BE2C (cell line): ENCODE results near the gene POLR3A.

Experiments used
- DNase-seq: peaks from one replicate; pipeline ENCODE4 v3.0.0-alpha.2; 2020
- H3K27me3 ChIP-seq: fragments of 250-450 bp; sonication (Bioruptor Pico); 2 replicates; pipeline ENCODE4 v1.5.1; 2020; ENCODE audit warnings: mild to moderate bottlenecking
- H3K36me3 ChIP-seq: fragments of 250-450 bp; sonication (Bioruptor Pico); 2 replicates; pipeline ENCODE4 v1.5.1; 2020; ENCODE audit warnings: mild to moderate bottlenecking
- H3K4me1 ChIP-seq: fragments of 250-450 bp; sonication (Bioruptor Pico); 2 replicates; pipeline ENCODE4 v1.5.1; 2020
- H3K4me3 ChIP-seq: 2 replicates; pipeline ENCODE4 v1.5.1; 2011; ENCODE audit warnings: low read depth, low read length
- H3K9me3 ChIP-seq: fragments of 250-450 bp; sonication (Bioruptor Pico); 2 replicates; pipeline ENCODE4 v1.5.1; 2020
- CTCF ChIP-seq: IDR thresholded peaks from 2 replicates; pipeline ENCODE4 v1.5.1; 2012; ENCODE audit warnings: mild to moderate bottlenecking, low read depth, low read length

Gene POLR3A

DNA sequence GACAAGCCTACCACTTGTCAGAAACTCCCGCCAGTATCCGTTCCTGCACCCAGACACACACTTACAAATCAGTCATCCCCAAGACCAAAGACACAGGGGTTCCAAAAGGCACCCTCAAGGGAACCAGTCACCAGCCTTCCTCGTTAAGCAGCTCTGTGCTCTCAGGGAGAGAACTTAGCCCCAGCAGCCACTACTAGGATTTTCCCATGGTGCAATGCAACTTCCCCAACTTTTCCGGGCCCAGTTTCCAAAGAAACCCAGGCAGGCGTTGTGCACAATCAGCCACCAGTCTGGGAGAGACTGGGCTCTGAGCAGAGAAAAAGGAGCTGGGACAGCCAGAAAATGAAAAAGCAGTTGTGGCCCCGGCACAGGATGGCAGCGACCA is 103.9 kb downstream of the POLR3A start:
- Histone ChIP-seq H3K27me3 (no peaks in the 10 kb centered on the region), H3K4me1 (peaks cover 2% of the 10 kb centered on the region; the same call in 1 of the 2 replicates), H3K36me3 (no peaks in the 10 kb centered on the region), H3K4me3 (peak overlapping the region; percentile 76), H3K9me3 (no peaks in the 10 kb centered on the region)
- no peak for DNase-seq
- no peak for TF ChIP-seq CTCF

DNA sequence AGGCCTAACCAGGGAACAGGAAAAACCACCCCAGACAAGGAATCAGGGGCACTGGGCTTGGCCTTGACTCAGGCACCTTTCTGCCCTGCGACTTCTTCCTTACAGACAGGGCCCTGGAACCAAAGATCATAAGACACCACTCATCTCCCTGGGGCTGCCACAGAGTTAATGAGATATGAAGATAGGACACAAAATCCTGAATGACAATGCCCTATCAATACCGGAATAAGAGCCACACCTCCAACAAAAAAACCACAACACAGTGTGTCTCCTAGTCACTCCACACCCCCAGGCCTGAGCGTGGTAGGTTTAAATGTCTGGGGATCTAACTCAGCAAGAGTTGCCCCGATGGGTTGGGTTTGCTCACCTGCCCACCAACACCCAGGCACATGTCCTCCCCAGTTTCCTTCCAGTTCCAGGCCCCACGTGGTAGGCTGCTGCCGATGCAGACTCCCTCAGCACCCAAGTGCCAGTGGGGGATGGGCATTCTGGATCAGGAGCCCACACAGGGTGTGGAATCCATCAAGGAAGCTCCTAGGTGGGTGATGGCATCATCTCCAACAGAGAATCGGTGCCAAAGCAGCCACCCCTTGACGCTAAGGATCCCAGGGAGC is 106.6 kb downstream of the POLR3A start:
- Histone ChIP-seq H3K4me3 (no peak overlapping the region), H3K9me3 (no peaks in the 10 kb centered on the region), H3K4me1 (peaks cover 3% of the 10 kb centered on the region; the same call in 1 of the 2 replicates), H3K27me3 (no peaks in the 10 kb centered on the region), H3K36me3 (no peaks in the 10 kb centered on the region)
- DNase-seq: no peak
- no peak for TF ChIP-seq CTCF

DNA sequence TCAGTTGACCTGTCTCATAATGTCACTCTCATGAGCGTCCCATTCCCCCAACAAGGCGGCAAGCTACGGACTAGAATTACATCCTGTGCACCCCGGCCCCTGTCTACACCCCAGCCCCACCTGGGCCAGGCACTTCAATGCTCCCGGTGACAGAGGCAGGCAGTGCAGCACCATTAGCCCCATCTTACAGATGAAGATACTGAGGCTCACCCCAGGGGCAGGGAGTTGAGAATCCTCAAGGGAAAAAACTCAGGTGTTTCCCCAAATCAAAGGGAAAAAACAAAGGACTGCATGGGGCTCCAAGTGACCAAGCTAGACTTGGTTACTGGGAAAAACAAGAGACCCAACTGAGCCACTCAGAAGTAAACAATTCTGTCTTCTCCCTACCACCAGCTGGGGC is 107.3 kb downstream of the POLR3A start:
- Histone ChIP-seq H3K9me3 (no peaks in the 10 kb centered on the region), H3K4me1 (peaks cover 3% of the 10 kb centered on the region; the same call in 1 of the 2 replicates), H3K36me3 (no peaks in the 10 kb centered on the region), H3K4me3 (no peak overlapping the region), H3K27me3 (no peaks in the 10 kb centered on the region)
- TF ChIP-seq CTCF: no peak
- no peak for DNase-seq

DNA sequence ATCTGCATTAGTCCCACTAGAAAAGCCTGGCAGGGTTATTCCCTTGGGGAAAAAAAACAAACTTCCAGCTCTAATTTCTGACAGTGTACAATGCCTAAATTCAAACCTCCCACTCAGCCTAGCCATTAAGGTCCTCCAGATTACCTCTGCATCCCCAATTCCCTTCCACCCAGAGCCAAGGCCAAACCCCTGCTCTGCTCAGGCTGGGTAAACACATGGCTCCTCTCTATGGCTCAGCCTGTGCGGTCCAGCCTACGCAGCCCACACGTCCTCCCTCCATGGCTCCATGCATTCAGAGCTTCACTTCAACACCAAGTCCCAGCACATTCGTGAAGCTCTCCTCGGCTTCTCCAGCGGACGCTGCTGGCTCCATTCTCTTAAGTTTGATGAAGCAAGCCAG is 107.9 kb downstream of the POLR3A start:
- no peak for DNase-seq
- TF ChIP-seq CTCF: no peak
- Histone ChIP-seq H3K36me3 (no peaks in the 10 kb centered on the region), H3K27me3 (no peaks in the 10 kb centered on the region), H3K4me3 (no peak overlapping the region), H3K4me1 (peaks cover 3% of the 10 kb centered on the region; the same call in 1 of the 2 replicates), H3K9me3 (no peaks in the 10 kb centered on the region)

GRCh38 chr10:77920495-77920894 is 108.8 kb downstream of the POLR3A start:
- no peak for TF ChIP-seq CTCF
- no peaks in the 10 kb centered on the region for H3K9me3 ChIP-seq
- no peaks in the 10 kb centered on the region for H3K36me3 ChIP-seq
- no peaks in the 10 kb centered on the region for H3K27me3 ChIP-seq
- peaks cover 3% of the 10 kb centered on the region; the same call in 1 of the 2 replicates for H3K4me1 ChIP-seq
- no peak overlapping the region for H3K4me3 ChIP-seq
- DNase-seq: no peak

- no peak for TF ChIP-seq CTCF
- Histone ChIP-seq H3K4me3 (no peak overlapping the region), H3K9me3 (no peaks in the 10 kb centered on the region), H3K36me3 (no peaks in the 10 kb centered on the region), H3K27me3 (no peaks in the 10 kb centered on the region), H3K4me1 (peaks cover 3% of the 10 kb centered on the region; the same call in 1 of the 2 replicates)
- no peak for DNase-seq
Observed at GRCh38 chr10:77919713-77920108, 109.6 kb downstream of the POLR3A start.
